ENCODE measurements around the gene NEBL.

Gene NEBL

DNA sequence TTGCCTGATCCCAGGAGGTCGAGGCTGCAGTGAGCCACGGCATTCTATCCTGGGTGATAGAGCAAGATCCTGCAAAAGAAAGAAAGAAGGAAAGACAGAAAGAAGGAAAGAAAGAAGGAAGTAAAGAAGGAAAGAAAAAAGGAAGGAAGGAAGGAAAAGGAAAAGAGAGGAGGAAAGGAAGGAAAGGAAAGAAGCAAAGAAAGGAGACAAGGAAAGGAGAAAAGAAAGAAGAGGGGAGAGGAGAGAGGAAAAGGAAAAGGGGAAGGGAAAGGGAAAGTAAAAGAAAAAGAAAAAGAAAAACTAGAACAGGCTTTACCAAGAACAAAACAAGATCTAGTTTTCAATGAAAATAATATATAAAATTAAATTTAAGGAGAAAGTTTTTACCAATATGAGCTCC is 15.0 kb downstream of the NEBL start:
- DNase-seq (ENCODE audit: insufficient read length, low spot score), result no peak
- no peak for FAIRE-seq
- TF ChIP-seq, protein P1, sequence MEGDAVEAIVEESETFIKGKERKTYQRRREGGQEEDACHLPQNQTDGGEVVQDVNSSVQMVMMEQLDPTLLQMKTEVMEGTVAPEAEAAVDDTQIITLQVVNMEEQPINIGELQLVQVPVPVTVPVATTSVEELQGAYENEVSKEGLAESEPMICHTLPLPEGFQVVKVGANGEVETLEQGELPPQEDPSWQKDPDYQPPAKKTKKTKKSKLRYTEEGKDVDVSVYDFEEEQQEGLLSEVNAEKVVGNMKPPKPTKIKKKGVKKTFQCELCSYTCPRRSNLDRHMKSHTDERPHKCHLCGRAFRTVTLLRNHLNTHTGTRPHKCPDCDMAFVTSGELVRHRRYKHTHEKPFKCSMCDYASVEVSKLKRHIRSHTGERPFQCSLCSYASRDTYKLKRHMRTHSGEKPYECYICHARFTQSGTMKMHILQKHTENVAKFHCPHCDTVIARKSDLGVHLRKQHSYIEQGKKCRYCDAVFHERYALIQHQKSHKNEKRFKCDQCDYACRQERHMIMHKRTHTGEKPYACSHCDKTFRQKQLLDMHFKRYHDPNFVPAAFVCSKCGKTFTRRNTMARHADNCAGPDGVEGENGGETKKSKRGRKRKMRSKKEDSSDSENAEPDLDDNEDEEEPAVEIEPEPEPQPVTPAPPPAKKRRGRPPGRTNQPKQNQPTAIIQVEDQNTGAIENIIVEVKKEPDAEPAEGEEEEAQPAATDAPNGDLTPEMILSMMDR (IDR thresholded peaks at IDR 0.05; ENCODE audit: insufficient read depth, missing control alignments), result no peak

DNA sequence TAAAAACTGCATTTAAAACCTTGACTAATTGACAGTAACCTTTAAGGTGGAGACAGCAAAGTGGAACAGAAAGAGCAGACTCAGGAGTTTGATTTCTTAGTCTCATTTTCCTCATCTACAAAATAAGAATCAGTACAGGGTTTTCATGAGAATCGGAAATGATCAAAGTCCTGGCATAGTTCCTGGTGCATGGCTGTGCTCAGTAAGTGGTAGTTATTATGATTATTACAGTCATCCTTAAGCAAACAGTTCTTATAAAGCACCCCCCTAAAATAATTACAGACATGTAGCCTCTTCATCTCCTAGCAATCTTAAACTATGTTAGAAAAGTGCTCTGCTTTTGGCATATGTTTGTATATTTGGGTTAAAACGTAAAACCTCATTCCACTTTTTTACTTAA is 18.0 kb downstream of the NEBL start:
- TF ChIP-seq, protein P1 (IDR thresholded peaks at IDR 0.05; ENCODE audit: insufficient read depth, missing control alignments), result no peak
- DNase-seq (ENCODE audit: insufficient read length, low spot score), result no peak
- FAIRE-seq, result no peak

DNA sequence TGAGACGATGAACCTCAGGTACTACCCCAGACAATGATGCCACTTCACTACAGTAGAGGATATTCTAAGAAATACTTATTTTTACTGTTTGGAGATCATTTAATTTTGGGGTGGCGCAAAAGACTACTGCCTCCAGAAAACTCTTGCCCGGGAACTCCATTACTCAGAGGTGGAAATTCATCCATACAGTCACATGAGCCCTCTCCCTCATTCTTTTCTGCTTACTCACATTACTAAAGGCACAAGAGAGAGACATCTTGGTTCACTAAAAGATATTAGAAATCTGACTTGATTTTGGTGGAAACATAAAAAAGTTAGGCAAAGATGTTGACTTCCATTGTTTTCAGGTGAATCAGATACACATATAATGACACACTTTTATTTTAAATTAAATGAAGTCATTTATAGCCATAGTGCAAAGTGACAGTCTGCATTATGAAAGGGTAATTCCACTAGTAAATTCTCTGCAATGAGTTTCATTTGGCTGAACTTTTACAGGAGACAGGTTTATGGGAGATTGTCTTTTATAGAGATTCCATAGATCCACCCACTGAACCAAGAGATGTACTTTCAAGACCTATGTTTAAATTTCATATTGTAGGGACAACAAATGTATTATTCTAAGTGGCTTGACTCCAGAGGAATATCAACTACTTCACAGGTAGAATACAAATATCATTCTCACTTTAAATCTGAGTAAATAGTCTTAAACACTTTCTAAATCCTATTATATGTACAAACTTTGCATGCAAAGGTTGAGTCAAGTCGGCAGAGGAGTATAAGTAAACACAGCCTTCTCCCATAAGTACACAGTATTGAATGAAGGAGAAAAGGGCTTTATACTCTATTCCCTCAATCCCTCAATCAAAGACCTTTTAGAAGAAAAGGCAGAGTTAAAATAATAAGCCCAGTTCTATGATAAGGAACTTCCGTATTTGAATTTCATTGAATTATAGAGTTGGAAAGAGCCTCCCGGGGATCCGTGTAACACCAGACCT is 18.8 kb downstream of the NEBL start:
- no peak for DNase-seq (ENCODE audit: insufficient read length, low spot score)
- no peak for FAIRE-seq
- TF ChIP-seq, protein P1 (IDR thresholded peaks at IDR 0.05; ENCODE audit: insufficient read depth, missing control alignments), result no peak

DNA sequence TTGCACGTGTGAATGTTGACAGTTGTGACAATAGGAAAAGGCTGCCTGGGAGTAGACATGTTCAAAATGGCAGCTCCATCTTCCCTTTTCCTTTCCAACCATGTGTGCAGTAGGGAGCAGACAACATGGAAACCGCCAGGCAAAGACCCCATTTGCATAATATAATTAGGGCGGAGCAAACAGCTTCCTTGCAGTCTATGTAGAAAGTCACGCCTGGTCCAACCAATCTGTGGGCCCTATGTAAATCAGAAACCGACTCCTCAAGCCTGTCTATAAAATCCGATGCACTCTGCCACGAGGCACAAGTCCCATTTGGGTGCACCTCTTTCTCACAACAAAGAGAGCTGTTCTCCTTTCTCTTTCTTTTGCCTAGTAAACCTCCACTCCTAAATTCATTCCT is 19.6 kb downstream of the NEBL start:
- DNase-seq (ENCODE audit: insufficient read length, low spot score) (no peak), FAIRE-seq (no peak)
- TF ChIP-seq, protein P1 (IDR thresholded peaks at IDR 0.05; ENCODE audit: insufficient read depth, missing control alignments), result no peak

DNA sequence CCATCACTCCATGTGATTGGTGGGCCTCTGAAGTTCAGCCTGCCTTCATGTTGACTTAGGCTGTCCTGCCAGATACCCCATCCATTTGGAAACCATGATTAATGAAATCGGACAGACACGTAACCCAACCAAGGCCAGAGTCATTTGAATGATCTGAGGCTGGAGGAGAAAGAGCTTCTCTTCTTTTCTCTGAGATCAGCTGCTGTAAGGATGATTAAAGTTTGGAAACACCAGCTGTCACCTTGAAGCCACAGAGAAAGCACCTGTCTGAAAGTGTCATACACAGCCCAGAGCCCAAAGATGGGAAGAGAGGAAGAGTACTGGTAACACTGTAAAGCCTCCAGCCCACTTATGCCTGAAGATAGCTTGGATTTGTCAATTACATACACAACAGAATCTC is 22.9 kb downstream of the NEBL start:
- FAIRE-seq (no peak), DNase-seq (ENCODE audit: insufficient read length, low spot score) (no peak)
- TF ChIP-seq, protein P1 (IDR thresholded peaks at IDR 0.05; ENCODE audit: insufficient read depth, missing control alignments), result no peak

DNA sequence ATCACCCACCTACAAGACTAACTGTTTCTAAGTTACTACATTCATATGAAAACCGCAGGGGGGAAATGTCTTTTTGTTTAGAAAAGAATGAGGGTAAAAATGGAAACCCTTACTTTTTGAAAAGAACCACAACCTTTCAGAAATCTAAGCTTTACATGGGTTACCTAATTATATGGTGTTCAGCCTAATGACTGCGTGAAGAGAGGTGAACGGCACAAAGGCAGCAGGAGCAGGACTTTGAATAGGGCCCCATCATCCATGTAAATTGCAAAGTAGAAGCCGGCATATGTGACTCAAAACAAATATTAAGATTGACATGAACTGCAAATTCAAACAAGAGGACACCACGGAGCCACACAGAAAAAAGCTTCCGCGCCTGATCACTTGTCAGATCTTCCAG is 25.1 kb downstream of the NEBL start:
- DNase-seq (ENCODE audit: insufficient read length, low spot score), result no peak
- no peak for FAIRE-seq

More for the DNA sequence above, 25.1 kb downstream of the NEBL start:
- TF ChIP-seq, protein P1 (IDR thresholded peaks at IDR 0.05; ENCODE audit: insufficient read depth, missing control alignments), result no peak

Data from D721Med (cell line).